Activated T-cell treated with anti-CD3 and anti-CD28 coated beads, Interleukin-2, amount 50 U/mL, for 24 hours (primary cell): ENCODE data around the gene SPDYE17.
"Not testable (repeated sequence)": the region's sequence is repeated elsewhere in the genome, so short reads cannot be mapped to it uniquely, and the experiment has no call there.

Experiments
- DNase-seq: peaks from one replicate; pipeline ENCODE4 v3.0.0-alpha.2; 2020
- H3K27ac Mint-ChIP-seq: 2 replicates; pipeline ENCODE4 v1.8.0; 2020; ENCODE audit warnings: mild to moderate bottlenecking, mixed read lengths
- H3K27me3 Mint-ChIP-seq: 2 replicates; pipeline ENCODE4 v1.8.0; 2020; ENCODE audit warnings: mixed read lengths
- H3K36me3 Mint-ChIP-seq: 2 replicates; pipeline ENCODE4 v1.8.0; 2020; ENCODE audit warnings: low read depth, mixed read lengths
- H3K4me1 Mint-ChIP-seq: 2 replicates; pipeline ENCODE4 v1.8.0; 2020; ENCODE audit warnings: low read depth, mixed read lengths
- H3K4me3 Mint-ChIP-seq: 2 replicates; pipeline ENCODE4 v1.8.0; 2020; ENCODE audit warnings: mild to moderate bottlenecking, moderate library complexity, mixed read lengths
- H3K9me3 Mint-ChIP-seq: 2 replicates; pipeline ENCODE4 v1.8.0; 2020; ENCODE audit warnings: mixed read lengths

The SPDYE17 gene

GRCh38 chr7:77005461-77006057, 26.6 kb downstream of the SPDYE17 start:
- H3K9me3 Mint-ChIP-seq, H3K4me3 Mint-ChIP-seq, DNase-seq, H3K27ac Mint-ChIP-seq, H3K27me3 Mint-ChIP-seq, H3K4me1 Mint-ChIP-seq: not testable (repeated sequence)
- peaks cover 18% of the 10 kb centered on the region for H3K36me3 Mint-ChIP-seq

GRCh38 chr7:77004151-77004550, 28.0 kb downstream of the SPDYE17 start:
- not testable (repeated sequence) for H3K4me1 Mint-ChIP-seq, H3K9me3 Mint-ChIP-seq, H3K27me3 Mint-ChIP-seq, DNase-seq, H3K27ac Mint-ChIP-seq, H3K4me3 Mint-ChIP-seq
- H3K36me3 Mint-ChIP-seq, result peaks cover 18% of the 10 kb centered on the region

GRCh38 chr7:77003241-77003640, 28.9 kb downstream of the SPDYE17 start:
- H3K4me1 Mint-ChIP-seq, H3K9me3 Mint-ChIP-seq, H3K27ac Mint-ChIP-seq, H3K4me3 Mint-ChIP-seq, H3K27me3 Mint-ChIP-seq: not testable (repeated sequence)
- peaks cover 18% of the 10 kb centered on the region for H3K36me3 Mint-ChIP-seq
- peak; percentile 9 for DNase-seq

GRCh38 chr7:77002678-77003233, 29.4 kb downstream of the SPDYE17 start:
- not testable (repeated sequence) for H3K4me1 Mint-ChIP-seq, H3K27ac Mint-ChIP-seq, H3K27me3 Mint-ChIP-seq, H3K9me3 Mint-ChIP-seq, H3K4me3 Mint-ChIP-seq
- DNase-seq, result peak; percentile 7
- H3K36me3 Mint-ChIP-seq, result peaks cover 18% of the 10 kb centered on the region

GRCh38 chr7:77002104-77002503, 30.1 kb downstream of the SPDYE17 start:
- H3K36me3 Mint-ChIP-seq, result peaks cover 18% of the 10 kb centered on the region
- H3K4me1 Mint-ChIP-seq, H3K4me3 Mint-ChIP-seq, H3K27me3 Mint-ChIP-seq, H3K9me3 Mint-ChIP-seq, H3K27ac Mint-ChIP-seq: not testable (repeated sequence)
- peak; percentile 23 for DNase-seq

GRCh38 chr7:76999474-77000107, 32.6 kb downstream of the SPDYE17 start:
- not testable (repeated sequence) for H3K9me3 Mint-ChIP-seq, DNase-seq, H3K27me3 Mint-ChIP-seq, H3K4me3 Mint-ChIP-seq, H3K4me1 Mint-ChIP-seq, H3K27ac Mint-ChIP-seq
- H3K36me3 Mint-ChIP-seq, result peaks cover 16% of the 10 kb centered on the region

- H3K27ac Mint-ChIP-seq, H3K9me3 Mint-ChIP-seq, H3K27me3 Mint-ChIP-seq, H3K4me3 Mint-ChIP-seq, H3K4me1 Mint-ChIP-seq: not testable (repeated sequence)
- H3K36me3 Mint-ChIP-seq, result peaks cover 22% of the 10 kb centered on the region
- peak; percentile 28 for DNase-seq
Measured at GRCh38 chr7:76998764-76999450, 33.3 kb downstream of the SPDYE17 start.

GRCh38 chr7:76998285-76998589, 33.9 kb downstream of the SPDYE17 start:
- Mint-ChIP-seq H3K9me3 (no peaks in the 10 kb centered on the region), H3K36me3 (peaks cover 22% of the 10 kb centered on the region), H3K27me3 (no peaks in the 10 kb centered on the region), H3K4me1 (peaks cover 2% of the 10 kb centered on the region), H3K27ac (no peak overlapping the region), H3K4me3 (no peak overlapping the region)
- DNase-seq, result no peak

GRCh38 chr7:76997381-76998284, 34.5 kb downstream of the SPDYE17 start:
- Mint-ChIP-seq H3K27ac (no peak overlapping the region), H3K9me3 (no peaks in the 10 kb centered on the region), H3K4me3 (no peak overlapping the region), H3K36me3 (peaks cover 16% of the 10 kb centered on the region), H3K27me3 (no peaks in the 10 kb centered on the region), H3K4me1 (peaks cover 2% of the 10 kb centered on the region)
- DNase-seq, result peak; percentile 27

- H3K4me3 Mint-ChIP-seq, H3K27me3 Mint-ChIP-seq, H3K27ac Mint-ChIP-seq, H3K9me3 Mint-ChIP-seq, H3K4me1 Mint-ChIP-seq, DNase-seq: not testable (repeated sequence)
- peaks cover 14% of the 10 kb centered on the region for H3K36me3 Mint-ChIP-seq
Measured at GRCh38 chr7:76996932-76997331, 35.2 kb downstream of the SPDYE17 start.

- not testable (repeated sequence) for H3K27me3 Mint-ChIP-seq
Measured at GRCh38 chr7:76994286-76994685, 37.9 kb downstream of the SPDYE17 start.

GRCh38 chr7:76993831-76994230, 38.3 kb downstream of the SPDYE17 start:
- H3K4me1 Mint-ChIP-seq, H3K9me3 Mint-ChIP-seq, H3K27ac Mint-ChIP-seq, DNase-seq, H3K4me3 Mint-ChIP-seq, H3K27me3 Mint-ChIP-seq, H3K36me3 Mint-ChIP-seq: not testable (repeated sequence)

More at GRCh38 chr7:76994286-76994685, 37.9 kb downstream of the SPDYE17 start:
- not testable (repeated sequence) for H3K27ac Mint-ChIP-seq, DNase-seq, H3K36me3 Mint-ChIP-seq, H3K9me3 Mint-ChIP-seq, H3K4me1 Mint-ChIP-seq, H3K4me3 Mint-ChIP-seq

GRCh38 chr7:76992871-76993270, 39.3 kb downstream of the SPDYE17 start:
- not testable (repeated sequence) for H3K27me3 Mint-ChIP-seq, H3K9me3 Mint-ChIP-seq, H3K4me1 Mint-ChIP-seq, H3K36me3 Mint-ChIP-seq, H3K27ac Mint-ChIP-seq, H3K4me3 Mint-ChIP-seq, DNase-seq

GRCh38 chr7:76992204-76992603, 40.0 kb downstream of the SPDYE17 start:
- not testable (repeated sequence) for H3K4me3 Mint-ChIP-seq, H3K9me3 Mint-ChIP-seq, H3K27ac Mint-ChIP-seq, H3K4me1 Mint-ChIP-seq, DNase-seq, H3K36me3 Mint-ChIP-seq, H3K27me3 Mint-ChIP-seq
